HUES6 (cell line): ENCODE data around the gene GOLGA8J.
"Not testable (repeated sequence)": the region's sequence is repeated elsewhere in the genome, so short reads cannot be mapped to it uniquely, and the experiment has no call there.

ENCODE experiments used
- H3K27ac ChIP-seq: 2 replicates; pipeline ENCODE4 v1.7.0; 2013; ENCODE audit warnings: low read depth, mild to moderate bottlenecking, low read length, inconsistent platforms
- H3K27me3 ChIP-seq: 2 replicates; pipeline ENCODE4 v1.6.1; 2013; ENCODE audit warnings: low read length; ENCODE audit not compliant: control insufficient read depth, insufficient read depth
- H3K36me3 ChIP-seq: 2 replicates; pipeline ENCODE4 v1.6.1; 2013; ENCODE audit warnings: low read length; ENCODE audit not compliant: control insufficient read depth, insufficient read depth
- H3K4me1 ChIP-seq: 2 replicates; pipeline ENCODE4 v1.6.1; 2013; ENCODE audit warnings: low read length; ENCODE audit not compliant: control insufficient read depth, insufficient read depth
- H3K4me3 ChIP-seq: 2 replicates; pipeline ENCODE4 v1.5.1; 2013; ENCODE audit warnings: low read depth, low read length
- H3K9ac ChIP-seq: one replicate; pipeline ENCODE4 v1.6.1; 2013; ENCODE audit warnings: mild to moderate bottlenecking, low read length
- H3K9me3 ChIP-seq: 2 replicates; pipeline ENCODE4 v1.6.1; 2013; ENCODE audit warnings: low read depth, low read length; ENCODE audit not compliant: control insufficient read depth, insufficient read depth

The GOLGA8J gene

DNA sequence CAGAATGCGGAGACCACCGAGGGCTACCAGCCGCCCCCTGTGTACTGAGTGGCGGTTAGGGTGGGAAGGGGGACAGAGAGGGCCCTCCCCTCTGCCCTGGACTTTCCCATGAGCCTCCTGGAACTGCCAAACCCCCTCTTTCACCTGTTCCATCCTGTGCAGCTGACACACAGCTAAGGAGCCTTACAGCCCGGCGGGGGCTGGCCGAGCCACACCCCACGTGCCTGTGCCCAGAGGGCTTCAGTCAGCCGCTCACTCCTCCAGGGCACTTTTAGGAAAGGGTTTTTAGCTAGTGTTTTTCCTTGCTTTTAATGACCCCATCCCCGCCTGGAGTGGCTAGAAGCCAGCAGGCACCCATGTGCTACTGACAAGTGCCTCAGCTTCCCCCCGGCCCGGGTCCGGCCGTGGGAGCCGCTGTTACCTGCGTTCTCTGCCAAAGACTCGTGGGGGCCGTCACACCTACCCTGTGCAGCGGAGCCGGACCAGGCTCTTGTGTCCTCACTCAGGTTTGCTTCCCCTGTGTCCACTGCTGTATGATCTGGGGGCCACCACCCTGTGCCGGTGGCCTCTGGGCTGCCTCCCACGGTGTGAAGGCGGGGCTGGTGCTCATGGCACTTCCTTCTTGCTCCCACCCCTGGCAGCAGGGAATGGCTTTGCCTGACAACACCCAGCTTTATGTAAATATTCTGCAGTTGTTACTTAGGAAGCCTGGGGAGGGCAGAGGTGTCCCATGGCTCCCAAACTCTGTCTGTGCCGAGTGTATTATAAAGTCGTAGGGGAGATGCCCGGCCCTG is 37.3 kb upstream of the GOLGA8J start:
- not testable (repeated sequence) for H3K9me3 ChIP-seq, H3K4me1 ChIP-seq, H3K27me3 ChIP-seq, H3K9ac ChIP-seq, H3K27ac ChIP-seq, H3K36me3 ChIP-seq, H3K4me3 ChIP-seq

DNA sequence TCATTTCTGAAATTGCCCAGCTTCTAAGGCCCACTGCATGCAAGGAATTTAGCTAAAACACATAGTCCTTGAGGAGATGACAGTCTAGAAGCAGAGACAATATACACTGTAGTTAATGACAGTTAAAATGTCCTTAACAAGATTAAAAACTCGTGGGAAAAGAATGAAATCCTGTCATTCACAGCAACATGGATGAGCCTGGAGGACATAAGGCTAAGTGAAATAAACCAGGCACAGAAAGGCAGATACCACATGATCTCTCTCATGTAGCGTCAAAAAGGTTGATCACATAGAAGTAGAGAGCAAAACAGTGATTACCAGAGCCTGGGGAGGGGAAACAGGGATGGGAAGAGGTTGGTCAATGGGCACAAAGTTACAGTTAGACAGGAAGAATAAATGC is 36.3 kb upstream of the GOLGA8J start:
- Histone ChIP-seq H3K27ac (no peak overlapping the region), H3K9ac (no peak overlapping the region), H3K36me3 (no peaks in the 10 kb centered on the region)

DNA sequence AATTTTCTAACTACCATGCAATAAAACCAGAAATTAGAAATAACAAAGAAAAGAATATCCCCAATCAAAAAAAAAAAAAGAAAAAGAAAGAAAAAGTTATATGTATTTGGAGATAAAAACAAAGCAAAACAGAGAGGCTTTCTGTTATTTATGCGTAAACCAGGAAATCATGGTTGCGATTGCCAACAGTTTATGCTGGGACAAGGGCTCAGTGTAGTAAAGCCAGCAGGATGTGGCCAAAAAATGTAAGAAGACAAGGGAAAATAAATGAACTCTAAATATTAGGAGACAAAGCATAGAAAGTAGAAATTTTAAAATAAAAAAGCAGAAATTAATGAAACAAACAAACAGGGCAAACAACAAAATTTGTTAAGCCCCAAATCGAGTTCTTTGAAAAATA is 27.2 kb upstream of the GOLGA8J start:
- Histone ChIP-seq H3K27me3 (no peaks in the 10 kb centered on the region), H3K9ac (no peak overlapping the region), H3K36me3 (no peaks in the 10 kb centered on the region), H3K4me3 (no peak overlapping the region), H3K27ac (no peak overlapping the region), H3K9me3 (no peaks in the 10 kb centered on the region), H3K4me1 (no peaks in the 10 kb centered on the region)

More for the DNA sequence above, 36.3 kb upstream of the GOLGA8J start:
- no peak overlapping the region for H3K4me3 ChIP-seq
- H3K27me3 ChIP-seq: no peaks in the 10 kb centered on the region
- H3K4me1 ChIP-seq: peaks cover 4% of the 10 kb centered on the region; the same call in 1 of the 2 replicates
- H3K9me3 ChIP-seq: 0 out of 2 replicates have a peak, but pooled peaks cover 2% of the 10 kb centered on the region

DNA sequence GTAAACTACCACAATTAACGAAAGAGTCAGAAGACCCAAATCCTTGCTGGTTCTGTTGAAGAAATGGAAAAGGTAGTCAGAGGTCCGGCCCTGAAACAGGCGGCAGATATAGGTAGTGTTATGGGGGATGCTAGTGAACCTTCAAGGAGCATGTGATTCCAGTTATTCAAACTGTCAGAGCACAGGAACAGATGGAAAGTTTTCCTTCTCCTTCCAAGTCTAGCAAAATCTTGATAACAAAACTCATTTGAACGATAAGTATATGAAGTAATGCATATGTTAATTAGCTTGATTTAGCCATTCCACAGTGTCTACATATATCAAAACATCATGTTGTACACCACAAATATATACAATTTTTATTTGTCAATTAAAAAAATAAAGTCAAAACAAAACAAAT is 26.6 kb upstream of the GOLGA8J start:
- Histone ChIP-seq H3K36me3 (no peaks in the 10 kb centered on the region), H3K9me3 (no peaks in the 10 kb centered on the region), H3K27me3 (no peaks in the 10 kb centered on the region), H3K9ac (no peak overlapping the region), H3K27ac (no peak overlapping the region), H3K4me3 (no peak overlapping the region), H3K4me1 (no peaks in the 10 kb centered on the region)

DNA sequence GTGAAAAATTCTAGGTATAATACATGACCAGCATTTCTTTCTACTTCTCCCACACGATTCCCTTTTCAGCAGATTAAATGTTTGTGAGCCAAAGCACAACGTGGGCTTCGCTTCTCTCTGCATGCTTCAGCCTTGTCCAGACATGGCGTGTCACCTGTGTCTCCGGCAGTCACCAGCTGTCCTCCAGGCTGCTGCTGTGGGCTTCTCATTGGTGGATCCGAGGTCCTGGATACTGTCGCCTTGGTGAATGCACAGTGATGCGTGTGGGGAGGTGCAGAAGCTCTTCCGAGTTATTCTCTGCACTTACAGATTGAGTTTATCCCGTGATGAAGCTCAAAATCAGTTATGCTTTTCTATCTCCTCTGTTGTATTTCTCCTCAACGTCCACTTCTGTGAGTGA is 23.0 kb upstream of the GOLGA8J start:
- Histone ChIP-seq H3K4me3 (no peak overlapping the region), H3K27me3 (no peaks in the 10 kb centered on the region), H3K27ac (no peak overlapping the region), H3K4me1 (no peaks in the 10 kb centered on the region), H3K36me3 (no peaks in the 10 kb centered on the region), H3K9ac (no peak overlapping the region), H3K9me3 (no peaks in the 10 kb centered on the region)

DNA sequence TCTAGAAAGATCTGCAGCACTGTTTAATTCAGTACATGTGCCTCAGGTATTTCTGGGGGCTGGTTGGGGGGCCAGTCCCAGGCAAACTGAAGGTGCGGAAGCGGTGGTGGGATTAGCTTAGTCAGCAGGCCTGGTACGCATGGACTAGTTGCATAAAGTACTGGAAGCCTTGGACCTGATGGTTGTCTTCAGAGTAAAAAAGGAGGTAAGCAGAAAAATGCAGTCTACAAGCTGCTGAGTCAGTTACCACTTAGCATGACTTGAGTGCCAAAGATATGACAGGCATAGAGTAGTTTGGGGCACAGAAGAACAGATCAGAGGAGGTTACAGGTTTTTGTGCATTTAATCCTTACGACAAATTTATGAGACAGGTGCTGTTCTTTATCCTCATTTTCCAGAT is 19.9 kb upstream of the GOLGA8J start:
- H3K36me3 ChIP-seq: no peaks in the 10 kb centered on the region
- H3K9me3 ChIP-seq: no peaks in the 10 kb centered on the region
- H3K4me1 ChIP-seq: no peaks in the 10 kb centered on the region
- no peak overlapping the region for H3K27ac ChIP-seq
- H3K27me3 ChIP-seq: no peaks in the 10 kb centered on the region
- H3K4me3 ChIP-seq: no peak overlapping the region
- H3K9ac ChIP-seq: no peak overlapping the region

DNA sequence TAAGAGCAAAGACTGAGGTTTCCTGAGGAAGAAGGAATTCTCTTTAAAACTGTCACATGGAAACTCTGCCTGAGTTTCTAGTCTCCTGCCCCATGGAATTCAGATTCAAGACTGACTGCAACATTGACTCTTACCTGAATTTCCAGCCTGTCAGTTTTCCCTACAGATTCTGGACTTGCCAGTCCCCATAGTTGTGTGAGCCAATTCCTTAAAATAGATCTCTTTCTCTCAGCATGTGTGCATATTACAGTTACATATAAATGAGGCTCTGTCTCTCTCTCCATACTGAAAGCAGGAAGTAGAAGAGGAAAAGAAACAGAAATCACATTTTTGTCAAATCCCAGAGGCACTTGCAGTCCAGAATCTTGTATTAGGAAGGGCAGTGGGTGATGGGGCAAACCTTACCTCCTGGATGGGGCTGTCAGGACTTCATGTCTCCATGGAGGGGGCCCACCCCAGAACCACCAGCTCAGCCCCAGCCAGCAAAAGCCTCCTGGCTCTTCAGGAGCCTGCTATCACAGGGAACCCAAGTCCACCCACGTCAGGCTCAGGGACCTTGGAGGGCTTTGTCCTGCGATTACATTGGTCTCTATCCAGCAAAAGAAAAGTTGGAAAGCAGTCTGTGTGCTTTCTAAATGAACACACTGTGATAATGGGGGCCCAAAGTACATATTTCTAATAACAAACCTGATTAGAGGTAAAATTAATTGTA is 18.8 kb upstream of the GOLGA8J start:
- no peak overlapping the region for H3K4me3 ChIP-seq
- no peaks in the 10 kb centered on the region for H3K9me3 ChIP-seq
- no peak overlapping the region for H3K27ac ChIP-seq
- no peaks in the 10 kb centered on the region for H3K36me3 ChIP-seq
- H3K27me3 ChIP-seq: no peaks in the 10 kb centered on the region
- H3K4me1 ChIP-seq: no peaks in the 10 kb centered on the region
- no peak overlapping the region for H3K9ac ChIP-seq

DNA sequence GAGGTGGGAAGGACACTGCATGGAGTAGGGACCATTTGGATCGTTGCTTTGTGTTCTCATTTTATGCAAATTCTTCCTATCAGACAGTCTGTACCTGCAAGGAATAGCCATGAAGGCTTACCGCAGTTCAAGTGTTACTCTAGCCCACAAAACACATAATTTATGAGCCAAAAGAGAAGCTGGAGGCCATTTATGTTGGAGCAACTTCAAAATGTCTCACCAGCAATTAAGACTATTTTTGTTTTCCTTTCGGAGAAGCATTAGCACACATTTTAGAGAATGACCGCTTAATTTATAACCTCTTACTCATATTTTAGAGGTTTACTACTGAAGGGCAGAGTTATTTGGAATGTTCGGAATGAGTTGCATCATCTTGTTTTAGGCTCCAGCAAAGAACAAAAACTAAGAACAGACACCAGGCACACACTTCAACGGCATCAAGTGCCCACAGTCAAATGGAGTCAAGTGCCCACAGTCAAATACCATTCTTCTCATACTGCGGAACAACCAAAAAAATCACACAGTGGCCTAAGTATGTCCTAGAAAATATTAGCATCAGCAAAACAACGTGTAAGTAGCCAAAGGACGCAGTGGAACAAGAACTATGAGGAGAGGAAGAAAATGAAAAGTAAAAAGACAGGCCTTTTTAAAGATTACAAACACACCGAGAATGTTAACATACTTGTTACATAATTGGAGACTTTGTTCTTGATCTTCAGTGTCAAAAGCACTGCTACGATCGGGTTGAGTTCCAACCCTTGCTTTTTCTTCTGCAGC is 17.5 kb upstream of the GOLGA8J start:
- Histone ChIP-seq H3K9me3 (no peaks in the 10 kb centered on the region), H3K27me3 (no peaks in the 10 kb centered on the region), H3K27ac (no peak overlapping the region), H3K36me3 (no peaks in the 10 kb centered on the region), H3K9ac (no peak overlapping the region), H3K4me3 (no peak overlapping the region), H3K4me1 (no peaks in the 10 kb centered on the region)

DNA sequence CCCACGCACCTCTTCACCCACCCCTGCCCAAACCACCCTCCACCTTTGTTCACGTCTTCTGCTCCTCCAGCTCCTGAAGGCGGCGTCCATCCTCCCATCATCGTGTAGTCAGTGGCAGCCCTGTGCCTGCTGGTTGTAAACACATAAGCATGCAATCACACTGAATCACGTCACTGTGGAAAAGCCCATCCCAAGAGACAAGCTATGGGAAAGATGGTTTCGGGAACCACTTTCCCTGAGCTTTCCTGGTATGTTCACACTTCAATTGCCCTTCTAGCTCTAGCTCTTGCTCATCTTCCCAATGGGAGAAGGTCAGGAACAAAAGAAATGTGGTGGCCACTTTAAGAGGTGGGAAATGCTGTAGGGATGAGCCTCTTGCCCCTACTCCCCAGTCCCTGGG is 14.4 kb upstream of the GOLGA8J start:
- Histone ChIP-seq H3K9ac (no peak overlapping the region), H3K9me3 (no peaks in the 10 kb centered on the region), H3K27me3 (no peaks in the 10 kb centered on the region), H3K27ac (no peak overlapping the region), H3K4me3 (no peak overlapping the region), H3K4me1 (no peaks in the 10 kb centered on the region), H3K36me3 (no peaks in the 10 kb centered on the region)

DNA sequence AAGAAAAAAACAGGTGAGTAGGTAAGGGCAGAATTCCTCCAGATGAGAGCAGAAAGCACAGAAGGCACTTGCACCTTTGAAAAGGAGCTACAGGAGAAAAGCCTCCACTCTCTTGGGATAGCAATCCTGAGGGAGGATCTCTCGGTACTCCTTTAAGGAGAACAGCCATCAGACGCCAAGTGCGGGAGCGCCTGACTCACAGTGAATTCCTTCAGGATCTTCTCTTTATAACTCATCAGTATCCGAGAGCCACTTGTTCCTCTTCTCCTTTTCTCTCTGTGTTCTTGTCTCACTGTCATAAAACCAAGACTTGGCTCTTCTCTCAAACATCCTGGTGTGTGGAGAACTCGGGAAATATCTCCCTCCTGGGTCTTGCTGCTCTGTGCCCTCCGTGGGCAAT is 10.1 kb upstream of the GOLGA8J start:
- peaks cover 4% of the 10 kb centered on the region; the same call in 1 of the 2 replicates for H3K4me1 ChIP-seq
- no peak overlapping the region for H3K4me3 ChIP-seq
- no peaks in the 10 kb centered on the region for H3K36me3 ChIP-seq
- no peak overlapping the region for H3K27ac ChIP-seq
- H3K9me3 ChIP-seq: no peaks in the 10 kb centered on the region
- H3K27me3 ChIP-seq: no peaks in the 10 kb centered on the region
- no peak overlapping the region for H3K9ac ChIP-seq

DNA sequence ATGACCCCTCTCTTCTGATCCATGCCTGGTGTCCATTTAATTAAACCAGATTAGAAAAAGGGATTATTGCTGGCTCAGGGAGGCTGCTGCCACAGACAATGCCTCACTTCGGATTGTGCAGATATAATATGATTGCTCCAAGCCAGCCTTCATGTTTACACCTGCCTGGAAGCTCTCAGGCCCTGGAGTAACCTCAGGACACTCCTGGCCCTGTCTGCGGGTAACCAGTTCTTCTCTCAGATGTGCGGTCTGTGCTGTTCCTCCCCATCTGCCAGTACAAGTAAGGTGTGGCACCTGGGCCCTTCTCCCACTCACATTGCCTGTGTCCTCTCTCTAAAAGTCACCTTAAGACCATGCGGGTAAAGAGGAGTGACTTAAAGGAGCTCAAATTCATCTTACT is 8.8 kb upstream of the GOLGA8J start:
- no peaks in the 10 kb centered on the region for H3K27me3 ChIP-seq
- H3K27ac ChIP-seq: no peak overlapping the region
- H3K4me1 ChIP-seq: peaks cover 4% of the 10 kb centered on the region; the same call in 1 of the 2 replicates
- H3K9me3 ChIP-seq: no peaks in the 10 kb centered on the region
- H3K36me3 ChIP-seq: no peaks in the 10 kb centered on the region
- no peak overlapping the region for H3K9ac ChIP-seq
- H3K4me3 ChIP-seq: no peak overlapping the region
